ENCODE data around the gene CXCR2.

DNA sequence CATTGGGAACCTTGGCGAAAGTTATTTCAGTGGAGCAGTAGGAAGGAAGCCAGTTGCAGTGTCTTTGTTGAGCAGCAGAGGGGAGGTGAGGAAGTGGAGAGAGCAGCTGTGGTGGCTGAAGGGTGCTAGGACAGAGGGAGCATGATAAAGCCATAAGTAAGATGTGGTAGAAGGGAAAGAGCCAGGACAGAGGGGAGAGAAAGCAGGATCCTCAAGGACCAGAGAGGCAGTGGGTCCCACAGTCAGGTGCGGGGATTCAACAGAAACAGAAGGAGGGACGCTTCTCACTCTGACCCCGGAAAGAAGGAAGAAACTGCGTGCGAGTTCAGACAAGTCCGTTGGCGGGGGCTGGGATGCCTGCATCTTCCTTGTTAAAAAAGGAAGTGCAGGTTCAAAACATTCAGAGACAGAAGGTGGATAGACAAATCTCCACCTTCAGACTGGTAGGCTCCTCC lies at the start of gene CXCR2:
- no peak for TF ChIP-seq CTCF (IDR thresholded peaks at IDR 0.05; ENCODE audit: low read depth, low read length, poor library complexity, severe bottlenecking)
- TF ChIP-seq EZH2phosphoT487 (IDR thresholded peaks at IDR 0.05; ENCODE audit: borderline replicate concordance, low read length) = no peak
